ENCODE measurements around the gene LIPH. TPM values are rescaled to one million over a fixed set of nuclear protein-coding genes. Genes with fewer than 3 reads are reported as not detected.

Gene LIPH
- total and polyA plus RNA-seq, 2 experiments from 2014 or later = 1.5 to 2.3 TPM

- DNase-seq (ENCODE audit: low read depth in 1 of 2, low spot score in 1 of 2) = no peak
- no peaks in the 10 kb centered on the region for H3K9me3 ChIP-seq (ENCODE audit: low read depth)
- no peak overlapping the region for H3K27ac ChIP-seq
- H3K4me3 ChIP-seq = no peak overlapping the region
- H3K27me3 ChIP-seq = peaks cover 3% of the 10 kb centered on the region
- TF ChIP-seq CTCF (IDR thresholded peaks at IDR 0.05; ENCODE audit: low read depth, low read length) = no peak
- no peaks in the 10 kb centered on the region for H3K36me3 ChIP-seq
- H3K4me1 ChIP-seq (ENCODE audit: low read depth) = no peaks in the 10 kb centered on the region
These were observed 30.8 kb downstream of the LIPH start for GRCh38 chr3:185521349-185522138.

GRCh38 chr3:185519021-185519420, 33.4 kb downstream of the LIPH start:
- no peak overlapping the region for H3K4me3 ChIP-seq
- peaks cover 3% of the 10 kb centered on the region for H3K27me3 ChIP-seq
- no peaks in the 10 kb centered on the region for H3K4me1 ChIP-seq (ENCODE audit: low read depth)
- TF ChIP-seq CTCF (IDR thresholded peaks at IDR 0.05; ENCODE audit: low read depth, low read length) = no peak
- H3K9me3 ChIP-seq (ENCODE audit: low read depth) = no peaks in the 10 kb centered on the region
- no peak for DNase-seq (ENCODE audit: low read depth in 1 of 2, low spot score in 1 of 2)
- no peaks in the 10 kb centered on the region for H3K36me3 ChIP-seq
- no peak overlapping the region for H3K27ac ChIP-seq

GRCh38 chr3:185517387-185518130, 34.8 kb downstream of the LIPH start:
- Histone ChIP-seq H3K4me1 (ENCODE audit: low read depth) (no peaks in the 10 kb centered on the region), H3K4me3 (no peak overlapping the region), H3K27ac (no peak overlapping the region), H3K36me3 (no peaks in the 10 kb centered on the region), H3K9me3 (ENCODE audit: low read depth) (no peaks in the 10 kb centered on the region), H3K27me3 (no peaks in the 10 kb centered on the region)
- DNase-seq (ENCODE audit: low read depth in 1 of 2, low spot score in 1 of 2) = no peak
- no peak for TF ChIP-seq CTCF (IDR thresholded peaks at IDR 0.05; ENCODE audit: low read depth, low read length)

- Histone ChIP-seq H3K4me1 (ENCODE audit: low read depth) (no peaks in the 10 kb centered on the region), H3K9me3 (ENCODE audit: low read depth) (no peaks in the 10 kb centered on the region), H3K27ac (no peak overlapping the region), H3K4me3 (no peak overlapping the region), H3K27me3 (no peaks in the 10 kb centered on the region), H3K36me3 (no peaks in the 10 kb centered on the region)
- no peak for DNase-seq (ENCODE audit: low read depth in 1 of 2, low spot score in 1 of 2)
- TF ChIP-seq CTCF (IDR thresholded peaks at IDR 0.05; ENCODE audit: low read depth, low read length) = no peak
These were observed 40.7 kb downstream of the LIPH start for GRCh38 chr3:185511711-185512110.

- no peak overlapping the region for H3K27ac ChIP-seq
- H3K4me1 ChIP-seq (ENCODE audit: low read depth) = peaks cover 5% of the 10 kb centered on the region
- no peak overlapping the region for H3K4me3 ChIP-seq
- no peaks in the 10 kb centered on the region for H3K9me3 ChIP-seq (ENCODE audit: low read depth)
- no peaks in the 10 kb centered on the region for H3K27me3 ChIP-seq
- TF ChIP-seq CTCF (IDR thresholded peaks at IDR 0.05; ENCODE audit: low read depth, low read length) = no peak
- no peak for DNase-seq (ENCODE audit: low read depth in 1 of 2, low spot score in 1 of 2)
- H3K36me3 ChIP-seq = no peaks in the 10 kb centered on the region
These were observed 43.9 kb downstream of the LIPH start for GRCh38 chr3:185508335-185508991.

Measured in cardiac muscle cell (in vitro differentiated cells and primary cell).